IMR-90 (cell line): Measurements from ENCODE around the gene TBC1D10B.

Experiments used
- BHLHE40 ChIP-seq: fragments of 150-350 bp; IDR thresholded peaks from 2 replicates; pipeline ENCODE4 v1.6.1; 2016; ENCODE audit warnings: mild to moderate bottlenecking, low read depth, low read length
- CEBPB ChIP-seq: IDR thresholded peaks from 2 replicates; pipeline ENCODE4 v1.6.1; 2012; ENCODE audit warnings: low read depth, low read length, improper control_type of control experiment
- CHD1 ChIP-seq: IDR thresholded peaks from 2 replicates; pipeline ENCODE4 v1.6.1; 2012; ENCODE audit warnings: low read depth, low read length, improper control_type of control experiment
- FOS ChIP-seq: fragments of 150-350 bp; IDR thresholded peaks from 2 replicates; pipeline ENCODE4 v1.6.1; 2016; ENCODE audit warnings: low read depth, low read length
- MAFK ChIP-seq: IDR thresholded peaks from 2 replicates; pipeline ENCODE4 v1.6.1; 2012; ENCODE audit warnings: low read depth, low read length, improper control_type of control experiment
- MAZ ChIP-seq: IDR thresholded peaks from 2 replicates; pipeline ENCODE4 v1.6.1; 2012; ENCODE audit warnings: low read depth, mild to moderate bottlenecking, low read length, improper control_type of control experiment, moderate library complexity, borderline replicate concordance
- POLR2A ChIP-seq: IDR thresholded peaks from 2 replicates; pipeline ENCODE4 v1.6.1; 2012; ENCODE audit warnings: mild to moderate bottlenecking, low read depth, low read length
- RAD21 ChIP-seq: IDR thresholded peaks from 2 replicates; pipeline ENCODE4 v1.6.1; 2012; ENCODE audit warnings: low read length, improper control_type of control experiment
- RFX5 ChIP-seq: IDR thresholded peaks from 2 replicates; pipeline ENCODE4 v1.8.0; 2012; ENCODE audit warnings: low read depth, mild to moderate bottlenecking, low read length, moderate library complexity
- SMC3 ChIP-seq: fragments of 150-350 bp; IDR thresholded peaks from 2 replicates; pipeline ENCODE4 v1.6.1; 2016; ENCODE audit warnings: low read depth, mild to moderate bottlenecking, antibody characterized with exemption, low read length, moderate library complexity
- TF ChIP-seq, protein P1 (sequence below): conservative IDR thresholded peaks from 2 replicates; pipeline ENCODE4 v1.5.1; 2012; ENCODE audit warnings: mild to moderate bottlenecking, low read depth, low read length, improper control_type of control experiment
- TF ChIP-seq, protein P2 (sequence below): fragments of 150-350 bp; IDR thresholded peaks from 2 replicates; pipeline ENCODE4 v1.6.1; 2016; ENCODE audit warnings: low read depth, mild to moderate bottlenecking, low read length, moderate library complexity, borderline replicate concordance
- TF ChIP-seq, protein P3 (sequence below): fragments of 150-350 bp; IDR thresholded peaks from 2 replicates; pipeline ENCODE4 v1.6.1; 2017; ENCODE audit warnings: mild to moderate bottlenecking, antibody characterized with exemption, low read length, low read depth

DNA sequence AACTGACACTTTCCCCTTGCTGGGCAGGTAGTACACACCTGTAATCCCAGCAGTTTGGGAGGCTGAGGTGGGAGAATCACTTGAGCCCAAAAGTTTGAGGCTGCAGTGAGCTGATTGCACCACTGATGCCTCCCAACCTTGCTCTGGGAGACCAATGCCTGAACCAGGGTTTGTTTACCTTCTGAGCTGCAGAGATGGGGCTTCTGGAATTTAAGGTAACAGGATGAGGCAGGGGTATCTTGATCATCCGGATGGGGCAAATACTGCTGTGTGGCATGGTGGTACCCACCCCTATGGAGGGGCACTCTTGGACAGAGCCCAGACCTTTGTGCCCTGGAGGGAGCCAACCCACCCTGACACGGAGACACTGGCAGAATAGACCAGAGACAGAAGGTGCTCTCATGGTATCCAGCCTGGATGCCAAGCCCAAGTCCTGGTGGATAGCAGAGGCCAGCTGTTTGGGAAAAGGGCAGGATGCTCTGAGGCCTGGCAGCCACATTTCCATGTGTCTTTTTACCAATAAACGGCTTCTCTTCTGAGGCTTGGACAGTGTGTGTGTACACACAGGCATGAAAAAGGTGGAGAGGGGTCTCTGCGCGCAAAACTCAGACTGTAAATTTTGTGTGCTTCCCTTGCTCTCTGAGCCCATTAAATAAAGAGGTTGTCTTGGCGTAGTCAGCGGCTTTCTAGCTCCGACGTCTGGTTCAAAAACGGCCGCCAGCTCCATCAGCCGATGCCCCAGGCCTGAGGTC lies 29.3 kb upstream of the TBC1D10B start:
- TF ChIP-seq, protein P1, sequence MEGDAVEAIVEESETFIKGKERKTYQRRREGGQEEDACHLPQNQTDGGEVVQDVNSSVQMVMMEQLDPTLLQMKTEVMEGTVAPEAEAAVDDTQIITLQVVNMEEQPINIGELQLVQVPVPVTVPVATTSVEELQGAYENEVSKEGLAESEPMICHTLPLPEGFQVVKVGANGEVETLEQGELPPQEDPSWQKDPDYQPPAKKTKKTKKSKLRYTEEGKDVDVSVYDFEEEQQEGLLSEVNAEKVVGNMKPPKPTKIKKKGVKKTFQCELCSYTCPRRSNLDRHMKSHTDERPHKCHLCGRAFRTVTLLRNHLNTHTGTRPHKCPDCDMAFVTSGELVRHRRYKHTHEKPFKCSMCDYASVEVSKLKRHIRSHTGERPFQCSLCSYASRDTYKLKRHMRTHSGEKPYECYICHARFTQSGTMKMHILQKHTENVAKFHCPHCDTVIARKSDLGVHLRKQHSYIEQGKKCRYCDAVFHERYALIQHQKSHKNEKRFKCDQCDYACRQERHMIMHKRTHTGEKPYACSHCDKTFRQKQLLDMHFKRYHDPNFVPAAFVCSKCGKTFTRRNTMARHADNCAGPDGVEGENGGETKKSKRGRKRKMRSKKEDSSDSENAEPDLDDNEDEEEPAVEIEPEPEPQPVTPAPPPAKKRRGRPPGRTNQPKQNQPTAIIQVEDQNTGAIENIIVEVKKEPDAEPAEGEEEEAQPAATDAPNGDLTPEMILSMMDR = no peak
- no peak for TF ChIP-seq MAZ
- no peak for TF ChIP-seq POLR2A
- no peak for TF ChIP-seq FOS
- TF ChIP-seq MAFK = no peak
- no peak for TF ChIP-seq RAD21
- TF ChIP-seq CEBPB = no peak
- TF ChIP-seq, protein P2, sequence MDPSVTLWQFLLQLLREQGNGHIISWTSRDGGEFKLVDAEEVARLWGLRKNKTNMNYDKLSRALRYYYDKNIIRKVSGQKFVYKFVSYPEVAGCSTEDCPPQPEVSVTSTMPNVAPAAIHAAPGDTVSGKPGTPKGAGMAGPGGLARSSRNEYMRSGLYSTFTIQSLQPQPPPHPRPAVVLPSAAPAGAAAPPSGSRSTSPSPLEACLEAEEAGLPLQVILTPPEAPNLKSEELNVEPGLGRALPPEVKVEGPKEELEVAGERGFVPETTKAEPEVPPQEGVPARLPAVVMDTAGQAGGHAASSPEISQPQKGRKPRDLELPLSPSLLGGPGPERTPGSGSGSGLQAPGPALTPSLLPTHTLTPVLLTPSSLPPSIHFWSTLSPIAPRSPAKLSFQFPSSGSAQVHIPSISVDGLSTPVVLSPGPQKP = no peak
- TF ChIP-seq, protein P3, sequence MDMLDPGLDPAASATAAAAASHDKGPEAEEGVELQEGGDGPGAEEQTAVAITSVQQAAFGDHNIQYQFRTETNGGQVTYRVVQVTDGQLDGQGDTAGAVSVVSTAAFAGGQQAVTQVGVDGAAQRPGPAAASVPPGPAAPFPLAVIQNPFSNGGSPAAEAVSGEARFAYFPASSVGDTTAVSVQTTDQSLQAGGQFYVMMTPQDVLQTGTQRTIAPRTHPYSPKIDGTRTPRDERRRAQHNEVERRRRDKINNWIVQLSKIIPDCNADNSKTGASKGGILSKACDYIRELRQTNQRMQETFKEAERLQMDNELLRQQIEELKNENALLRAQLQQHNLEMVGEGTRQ = no peak
- TF ChIP-seq RFX5 = no peak
- TF ChIP-seq SMC3 = no peak
- no peak for TF ChIP-seq BHLHE40
- TF ChIP-seq CHD1 = no peak
